OCI-LY7 (cell line): Measurements from ENCODE around the gene TMEM214. TPM values are rescaled to one million over a fixed set of nuclear protein-coding genes. Genes with fewer than 3 reads are reported as not detected.

Experiments used
- BruUV-seq: library from RNA; stranded (reverse); fragments of 400-500 nt; replicated peaks from 2 replicates; lab custom pipeline; 2021; lab: Mats Ljungman, UMichigan
- CTCF ChIA-PET: fragments of 300-600 bp; sonication (Branson Sonifier 250); formaldehyde crosslinking; loops from one replicate; lab custom pipeline; 2022; ENCODE audit warnings: antibody characterized with exemption; ENCODE audit not compliant: unreplicated experiment; lab: Charles Lee
- POLR2A ChIA-PET: fragments of 300-600 bp; sonication (Branson Sonifier 250); formaldehyde crosslinking; loops from one replicate; lab custom pipeline; 2022; ENCODE audit warnings: antibody characterized with exemption; lab: Charles Lee
- DNase-seq: peaks from one replicate; pipeline ENCODE4 v3.0.0-alpha.2; 2015; ENCODE audit warnings: low spot score
- H2AFZ ChIP-seq: fragments of 200-600 bp; sonication (generic), shearing (Covaris generic); 2 replicates; pipeline ENCODE4 v1.6.1; 2014; ENCODE audit warnings: mild to moderate bottlenecking, antibody characterized with exemption, low read length, moderate library complexity
- H3K27ac ChIP-seq: fragments of 200-600 bp; sonication (generic); 2 replicates; pipeline ENCODE4 v1.5.1; 2014; ENCODE audit warnings: mixed run types, low read depth, mild to moderate bottlenecking, moderate library complexity, low read length, inconsistent platforms; ENCODE audit not compliant: poor library complexity, severe bottlenecking
- H3K36me3 ChIP-seq: fragments of 200-600 bp; sonication (generic); 2 replicates; pipeline ENCODE4 v1.6.1; 2014; ENCODE audit warnings: mild to moderate bottlenecking, antibody characterized with exemption, low read length, moderate library complexity, mixed read lengths; ENCODE audit not compliant: insufficient read depth
- H3K4me1 ChIP-seq: fragments of 200-600 bp; sonication (generic); 2 replicates; pipeline ENCODE4 v1.5.1; 2014; ENCODE audit warnings: mild to moderate bottlenecking, low read length; ENCODE audit not compliant: insufficient read depth, poor library complexity, severe bottlenecking
- H3K4me2 ChIP-seq: fragments of 200-600 bp; sonication (generic); 2 replicates; pipeline ENCODE4 v1.6.1; 2014; ENCODE audit warnings: mild to moderate bottlenecking, low read length
- H3K4me3 ChIP-seq: fragments of 200-600 bp; sonication (generic); 2 replicates; pipeline ENCODE4 v1.5.1; 2014; ENCODE audit warnings: mild to moderate bottlenecking, low read depth, low read length; ENCODE audit not compliant: poor library complexity, severe bottlenecking
- H3K79me2 ChIP-seq: fragments of 200-600 bp; sonication (generic); 2 replicates; pipeline ENCODE4 v1.6.1; 2016; ENCODE audit warnings: low read depth, mild to moderate bottlenecking, low read length, moderate library complexity, mixed read lengths; ENCODE audit not compliant: insufficient read depth
- H3K9me2 ChIP-seq: fragments of 200-600 bp; sonication (generic); 2 replicates; pipeline ENCODE4 v1.6.1; 2016; ENCODE audit warnings: mild to moderate bottlenecking, low read length, mixed read lengths; ENCODE audit not compliant: insufficient read depth
- H3K9me3 ChIP-seq: fragments of 200-600 bp; sonication (generic); 2 replicates; pipeline ENCODE4 v1.6.1; 2014; ENCODE audit warnings: mild to moderate bottlenecking, mixed run types, low read length, mixed read lengths
- H4K20me1 ChIP-seq: fragments of 200-600 bp; sonication (generic); 2 replicates; pipeline ENCODE4 v1.6.1; 2014; ENCODE audit warnings: mild to moderate bottlenecking, antibody characterized with exemption, low read length, moderate library complexity, mixed read lengths; ENCODE audit not compliant: insufficient read depth
- CTCF ChIP-seq: fragments of 200-600 bp; sonication (generic); conservative IDR thresholded peaks from 2 replicates; pipeline ENCODE4 v1.5.1; 2014; ENCODE audit warnings: mild to moderate bottlenecking, antibody characterized with exemption, low read length, moderate library complexity, mixed read lengths
- EZH2phosphoT487 ChIP-seq: fragments of 200-600 bp; sonication (generic); IDR thresholded peaks from 2 replicates; pipeline ENCODE4 v1.6.1; 2018; ENCODE audit warnings: low read depth, borderline replicate concordance, mild to moderate bottlenecking, mixed run types, antibody characterized with exemption, low read length, moderate library complexity, mixed read lengths
- intact Hi-C: fragments of 100-400 bp; cut with micrococcal nuclease; formaldehyde crosslinking; loops from one replicate; pipeline ENCODE4 v1.10.0; 2022; ENCODE audit not compliant: unreplicated experiment
- total RNA-seq, 2 experiments: library from RNA; depleted of rRNA in 1 of 2; stranded (reverse); fragments of >200 nt in 1 of 2; shearing (Covaris generic) in 1 of 2; gene quantifications; 2 replicates each; pipeline ENCODE4 v1.2.3, GENCODE V29; 2014 to 2022

The TMEM214 gene
- total RNA-seq, 2 experiments from 2014 or later, result 32.0 to 78.6 TPM

DNA sequence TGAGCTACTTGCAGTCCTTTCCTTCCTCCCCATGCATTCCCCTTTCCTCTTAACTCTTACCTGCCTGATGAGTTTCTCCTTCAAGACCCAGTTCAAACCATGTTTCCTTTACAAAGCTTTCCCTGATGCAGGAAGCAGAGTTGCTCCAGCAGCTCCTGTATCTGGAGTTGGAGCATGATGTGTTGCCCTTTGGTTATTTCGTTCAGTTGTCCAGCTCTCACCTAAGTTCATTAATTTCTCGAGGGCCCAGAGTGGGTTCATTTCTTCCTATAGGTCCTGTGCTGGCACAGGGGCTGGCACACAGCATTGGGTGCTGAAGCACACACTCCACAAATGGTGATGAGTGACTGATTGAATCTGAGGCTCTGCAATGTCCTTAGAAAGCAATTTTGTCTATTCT lies 23.0 kb upstream of the TMEM214 start:
- TF ChIP-seq CTCF (no peak), EZH2phosphoT487 (no peak)
- no peak overlapping the region for H3K4me3 ChIP-seq
- no peaks in the 10 kb centered on the region for H3K9me2 ChIP-seq
- ChIA-PET CTCF (no interaction called here), POLR2A (interaction anchor here (0.6 kb wide), 1 partner anchor 142 kb away, joined by 5 read pairs; no protein-coding TSS in a partner anchor)
- no peaks in the 10 kb centered on the region for H3K36me3 ChIP-seq
- no peaks in the 10 kb centered on the region for H3K79me2 ChIP-seq
- no peak overlapping the region for H3K4me2 ChIP-seq
- no peak overlapping the region for H2AFZ ChIP-seq
- no TSS peak for BruUV-seq
- H4K20me1 ChIP-seq, result no peaks in the 10 kb centered on the region
- intact Hi-C loops, result no loop called here
- H3K4me1 ChIP-seq, result no peaks in the 10 kb centered on the region
- H3K27ac ChIP-seq, result no peak overlapping the region
- no peaks in the 10 kb centered on the region for H3K9me3 ChIP-seq
- DNase-seq, result no peak

- Histone ChIP-seq H3K4me1 (no peaks in the 10 kb centered on the region), H3K9me2 (no peaks in the 10 kb centered on the region), H3K27ac (no peak overlapping the region), H3K79me2 (no peaks in the 10 kb centered on the region), H2AFZ (no peak overlapping the region), H4K20me1 (no peaks in the 10 kb centered on the region), H3K36me3 (no peaks in the 10 kb centered on the region), H3K4me2 (no peak overlapping the region), H3K9me3 (no peaks in the 10 kb centered on the region), H3K4me3 (no peak overlapping the region)
- no TSS peak for BruUV-seq
- ChIA-PET POLR2A (interaction anchor here (0.6 to 1.0 kb wide), 3 partner anchors 55 to 142 kb away, joined by 3 to 5 read pairs (median 3); no protein-coding TSS in a partner anchor), CTCF (no interaction called here)
- intact Hi-C loops, result no loop called here
- TF ChIP-seq CTCF (no peak), EZH2phosphoT487 (no peak)
- DNase-seq, result no peak
Observed at GRCh38 chr2:27010139-27010538, 22.6 kb upstream of the TMEM214 start.

DNA sequence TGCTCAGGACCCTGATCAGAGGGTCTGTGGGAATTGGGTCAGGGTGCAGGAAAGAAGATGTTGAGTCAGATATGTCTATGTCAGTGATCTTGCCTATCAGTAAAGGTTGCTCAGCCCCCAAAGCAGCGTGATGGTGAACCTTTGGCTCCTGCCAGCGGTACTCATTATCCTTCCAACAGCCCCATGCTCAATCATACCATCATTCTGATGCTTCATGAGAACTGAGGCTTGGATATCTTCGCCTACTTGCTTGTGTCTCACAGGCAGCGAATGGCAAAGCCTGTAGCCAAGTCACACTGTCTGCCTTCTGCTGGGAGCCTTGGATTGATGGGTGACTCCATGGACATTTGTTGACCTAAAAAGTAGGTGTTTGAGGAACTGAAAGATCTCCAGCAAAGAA lies 19.0 kb upstream of the TMEM214 start:
- Histone ChIP-seq H2AFZ (no peak overlapping the region), H3K36me3 (no peaks in the 10 kb centered on the region), H3K27ac (no peak overlapping the region), H3K4me2 (no peak overlapping the region), H3K79me2 (no peaks in the 10 kb centered on the region), H3K9me2 (no peaks in the 10 kb centered on the region), H3K4me1 (peaks cover 9% of the 10 kb centered on the region), H4K20me1 (no peaks in the 10 kb centered on the region), H3K9me3 (no peaks in the 10 kb centered on the region), H3K4me3 (no peak overlapping the region)
- CTCF ChIA-PET, result no interaction called here
- TF ChIP-seq CTCF (no peak), EZH2phosphoT487 (no peak)
- POLR2A ChIA-PET, result interaction anchor here (0.5 kb wide), 1 partner anchor 277 kb away, joined by 4 read pairs; no protein-coding TSS in a partner anchor
- intact Hi-C loops, result no loop called here
- no TSS peak for BruUV-seq
- no peak for DNase-seq
